Kidney (tissue), 14 donors: Measurements from ENCODE around the gene UCK2. TPM values are rescaled to one million over a fixed set of nuclear protein-coding genes. Genes with fewer than 3 reads are reported as not detected.
A peak's percentile ranks its signal among the peaks of the same experiment; 100 is the strongest.

Experiments used
- DNase-seq, 5 donors: peaks; one replicate each; pipeline ENCODE4 v3.0.0-alpha.2; 2013 to 2020
- FAIRE-seq: peaks from 2 replicates; lab custom pipeline; 2012; peaks lifted over from hg19 to GRCh38; lab: Jason Lieb, UNC
- H3K27ac ChIP-seq, 2 donors: one replicate each; pipeline ENCODE4 v1.7.0; 2013; ENCODE audit warnings: low read depth in 2 of 2, low read length in 2 of 2, inconsistent platforms in 1 of 2
- H3K27me3 ChIP-seq: one replicate; pipeline ENCODE4 v1.7.1; 2013; ENCODE audit warnings: low read length, inconsistent platforms; ENCODE audit not compliant: control insufficient read depth, insufficient read depth
- H3K36me3 ChIP-seq, 3 donors: one replicate each; pipeline versions ENCODE4 v1.7.0 to v1.7.1; 2013; ENCODE audit warnings: low read length in 3 of 3, control low read depth in 1 of 3, inconsistent platforms in 1 of 3; ENCODE audit not compliant: insufficient read depth in 3 of 3, control insufficient read depth in 2 of 3
- H3K4me1 ChIP-seq, 3 donors: one replicate each; pipeline versions ENCODE4 v1.7.0 to v1.7.1; 2013; ENCODE audit warnings: low read length in 3 of 3, inconsistent platforms in 1 of 3, low read depth in 1 of 3; ENCODE audit not compliant: control insufficient read depth in 2 of 3, insufficient read depth in 2 of 3
- H3K4me3 ChIP-seq, 3 donors: one replicate each; pipeline versions ENCODE4 v1.7.0 to v1.8.1; 2013; ENCODE audit warnings: low read length in 3 of 3, control low read depth in 1 of 3, inconsistent platforms in 1 of 3
- H3K9ac ChIP-seq, 3 donors: one replicate each; pipeline versions ENCODE4 v1.7.0 to v1.7.1; 2013; ENCODE audit warnings: low read length in 3 of 3, control low read depth in 1 of 3, inconsistent platforms in 1 of 3
- H3K9me3 ChIP-seq, 3 donors: one replicate each; pipeline versions ENCODE4 v1.7.0 to v1.7.1; 2013; ENCODE audit warnings: low read length in 3 of 3, control low read depth in 1 of 3, inconsistent platforms in 1 of 3; ENCODE audit not compliant: control insufficient read depth in 2 of 3, insufficient read depth in 1 of 3
- CTCF ChIP-seq: IDR thresholded peaks from 3 replicates; pipeline ENCODE4 v1.5.1; 2012; ENCODE audit warnings: mild to moderate bottlenecking, moderate library complexity, borderline replicate concordance; ENCODE audit not compliant: insufficient read depth; ENCODE audit errors: extremely low read depth
- intact Hi-C: fragments of 100-400 bp; cut with DNase I; formaldehyde crosslinking; loops from one replicate; pipeline ENCODE4 v1.11.1; 2022
- polyA plus RNA-seq: library from polyadenylated mRNA; stranded (reverse); fragments of 350-450 nt; fragmentation: Illumina TruSeq; extraction: RNeasy Lipid Tissue Mini Kit (QIAGEN cat#74804); gene quantifications from one replicate; pipeline ENCODE4 v1.2.3, GENCODE V29; 2014; ENCODE audit warnings: low read depth, low replicate concordance; ENCODE audit not compliant: insufficient read depth
- total RNA-seq: library from RNA; stranded (reverse); fragmentation: NEBNext Ultra II Directional; extraction: Animal tissue kit (Norgen Biotek cat#: 25700); gene quantifications from one replicate; pipeline ENCODE4 v1.2.1, GENCODE V29; 2021
- donor health status: control.
- donor health status: control.
- donor health status: control.
- donor health status: control.
- donor health status: control.
- donor health status: DM: yes; HTN: yes; CAD: no.
- donor health status: Normal renal cell carcinoma (clear cell type).

Gene UCK2
- total and polyA plus RNA-seq, 2 donors from 2014 or later: 8.2 to 18.7 TPM

DNA sequence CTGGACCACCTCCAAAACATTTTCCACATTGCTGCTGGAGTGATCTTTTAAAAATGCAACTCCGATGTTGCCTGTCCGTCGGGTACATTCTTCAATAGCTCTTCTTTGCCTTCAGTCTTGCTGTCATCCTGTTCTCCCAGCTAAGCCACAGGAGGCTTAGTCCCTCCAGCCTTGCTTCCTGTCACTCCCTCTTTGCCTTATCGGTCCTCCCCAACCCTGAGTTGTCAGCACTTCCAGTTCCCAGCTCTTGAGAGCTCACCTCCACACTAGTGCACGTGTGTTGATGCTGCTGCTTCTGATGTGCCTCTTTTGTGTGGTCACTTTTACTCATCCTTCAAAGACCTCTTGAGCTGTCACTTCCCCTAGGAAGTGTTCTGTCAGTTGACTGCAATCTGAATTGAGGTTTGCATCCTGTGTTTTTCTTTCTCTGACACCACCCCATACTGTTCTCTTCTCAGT is 15.3 kb downstream of the UCK2 start:
- DNase-seq: peak in 1 of 5 donors; percentile 21
- H3K4me3 ChIP-seq: no peak overlapping the region
- no peaks in the 10 kb centered on the region for H3K36me3 ChIP-seq
- no peak overlapping the region for H3K27ac ChIP-seq
- H3K27me3 ChIP-seq: no peaks in the 10 kb centered on the region
- H3K9me3 ChIP-seq: no peaks in the 10 kb centered on the region
- TF ChIP-seq CTCF: no peak
- intact Hi-C loops: no loop called here
- FAIRE-seq: no peak
- no peak overlapping the region for H3K9ac ChIP-seq
- peaks cover 0 to 3% (median 0%) of the 10 kb centered on the region in 3 donors for H3K4me1 ChIP-seq

DNA sequence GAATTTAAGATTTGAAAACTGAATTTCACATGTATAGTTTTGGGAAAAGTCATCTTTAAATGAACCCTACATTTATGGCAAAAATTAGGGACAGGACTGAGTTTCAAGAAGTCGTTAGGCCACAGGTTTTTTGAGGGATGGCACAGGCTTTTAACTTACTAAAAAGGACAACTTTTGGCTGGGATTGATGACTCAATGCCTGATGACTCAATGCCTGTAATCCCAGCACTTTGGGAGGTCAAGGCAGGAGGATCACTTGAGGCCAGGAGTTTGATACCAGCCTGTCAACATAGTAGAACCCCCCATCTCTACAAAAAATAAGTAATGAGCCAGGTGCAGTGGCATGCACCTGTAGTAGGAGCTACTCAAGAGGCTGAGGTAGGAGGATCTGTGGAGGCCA is 15.9 kb downstream of the UCK2 start:
- Histone ChIP-seq H3K9ac (no peak overlapping the region), H3K9me3 (no peaks in the 10 kb centered on the region), H3K4me3 (no peak overlapping the region), H3K4me1 (peaks cover 0 to 3% (median 0%) of the 10 kb centered on the region in 3 donors), H3K27me3 (no peaks in the 10 kb centered on the region), H3K36me3 (no peaks in the 10 kb centered on the region), H3K27ac (no peak overlapping the region)
- intact Hi-C loops: no loop called here
- FAIRE-seq: no peak
- no peak for TF ChIP-seq CTCF
- no peak for DNase-seq

GRCh38 chr1:165844114-165844798 is 16.8 kb downstream of the UCK2 start:
- H3K4me1 ChIP-seq: peaks cover 0 to 3% (median 0%) of the 10 kb centered on the region in 3 donors

More at GRCh38 chr1:165844114-165844798, 16.8 kb downstream of the UCK2 start:
- intact Hi-C loops: no loop called here
- Histone ChIP-seq H3K4me3 (no peak overlapping the region), H3K9ac (no peak overlapping the region), H3K27ac (no peak overlapping the region), H3K27me3 (no peaks in the 10 kb centered on the region), H3K9me3 (no peaks in the 10 kb centered on the region), H3K36me3 (no peaks in the 10 kb centered on the region)
- FAIRE-seq: no peak
- no peak for DNase-seq
- no peak for TF ChIP-seq CTCF
